GM19239 (cell line): ENCODE measurements around the gene SEC22A.
A peak's percentile ranks its signal among the peaks of the same experiment; 100 is the strongest.

Experiments
- DNase-seq: peaks from one replicate; pipeline ENCODE4 v3.0.0; 2011; ENCODE audit warnings: low spot score; ENCODE audit not compliant: insufficient read length
- FAIRE-seq: peaks from 2 replicates; lab custom pipeline; 2011; peaks lifted over from hg19 to GRCh38; lab: Jason Lieb, UNC

The SEC22A gene

GRCh38 chr3:123258811-123259420 is 57.2 kb downstream of the SEC22A start:
- FAIRE-seq (peak; percentile 55), DNase-seq (no peak)

GRCh38 chr3:123261666-123262065 is 59.9 kb downstream of the SEC22A start:
- peak; percentile 21 for FAIRE-seq
- DNase-seq = no peak

GRCh38 chr3:123262226-123262625 is 60.5 kb downstream of the SEC22A start:
- DNase-seq = no peak
- FAIRE-seq = no peak

- no peak for FAIRE-seq
- DNase-seq = no peak
Measured at GRCh38 chr3:123262868-123263267, 61.1 kb downstream of the SEC22A start.

GRCh38 chr3:123263941-123264340 is 62.2 kb downstream of the SEC22A start:
- DNase-seq (no peak), FAIRE-seq (no peak)

GRCh38 chr3:123267821-123268220 is 66.1 kb downstream of the SEC22A start:
- FAIRE-seq (no peak), DNase-seq (no peak)

- DNase-seq = no peak
- no peak for FAIRE-seq
Measured at GRCh38 chr3:123270818-123271217, 69.1 kb downstream of the SEC22A start.

- DNase-seq (no peak), FAIRE-seq (no peak)
Measured at GRCh38 chr3:123271466-123272159, 69.9 kb downstream of the SEC22A start.

GRCh38 chr3:123272547-123272946 is 70.8 kb downstream of the SEC22A start:
- no peak for FAIRE-seq
- no peak for DNase-seq

GRCh38 chr3:123275691-123276090 is 73.9 kb downstream of the SEC22A start:
- FAIRE-seq = no peak
- no peak for DNase-seq

GRCh38 chr3:123276346-123277006 is 74.7 kb downstream of the SEC22A start:
- DNase-seq (no peak), FAIRE-seq (no peak)

GRCh38 chr3:123277106-123277505 is 75.4 kb downstream of the SEC22A start:
- DNase-seq (no peak), FAIRE-seq (no peak)

- no peak for DNase-seq
- no peak for FAIRE-seq
Measured at GRCh38 chr3:123278446-123278845, 76.7 kb downstream of the SEC22A start.

- FAIRE-seq (no peak), DNase-seq (no peak)
Measured at GRCh38 chr3:123279121-123279520, 77.4 kb downstream of the SEC22A start.

GRCh38 chr3:123281406-123281805 is 79.7 kb downstream of the SEC22A start:
- FAIRE-seq = no peak
- no peak for DNase-seq

- FAIRE-seq = no peak
- DNase-seq = no peak
Measured at GRCh38 chr3:123281929-123282328, 80.2 kb downstream of the SEC22A start.

- FAIRE-seq = no peak
- DNase-seq = no peak
Measured at GRCh38 chr3:123282461-123282860, 80.7 kb downstream of the SEC22A start.

GRCh38 chr3:123283074-123283473 is 81.3 kb downstream of the SEC22A start:
- DNase-seq = no peak
- FAIRE-seq = no peak

GRCh38 chr3:123283657-123284398 is 82.1 kb downstream of the SEC22A start:
- FAIRE-seq = no peak
- no peak for DNase-seq

GRCh38 chr3:123284399-123285010 is 82.8 kb downstream of the SEC22A start:
- no peak for FAIRE-seq
- DNase-seq = no peak
